Liver (tissue), 9 donors: ENCODE data around the gene UHRF2. TPM values are rescaled to one million over a fixed set of nuclear protein-coding genes. Genes with fewer than 3 reads are reported as not detected.
"Not testable (repeated sequence)": the region's sequence is repeated elsewhere in the genome, so short reads cannot be mapped to it uniquely, and the experiment has no call there.

Experiments used
- DNase-seq: peaks from one replicate; pipeline ENCODE4 v3.0.0-alpha.2; 2017; ENCODE audit warnings: low spot score
- H3K27ac ChIP-seq, 2 donors: one replicate each; pipeline ENCODE4 v1.7.0; 2013; ENCODE audit warnings: inconsistent platforms in 2 of 2, low read length in 2 of 2, control low read depth in 1 of 2, low read depth in 1 of 2, mild to moderate bottlenecking in 1 of 2
- H3K27me3 ChIP-seq, 4 donors: one replicate each; pipeline versions ENCODE4 v1.6.1 to v1.7.0; 2013; ENCODE audit warnings: low read length in 3 of 4, inconsistent platforms in 1 of 4, mild to moderate bottlenecking in 1 of 4, moderate library complexity in 1 of 4; ENCODE audit not compliant: control insufficient read depth in 4 of 4, insufficient read depth in 4 of 4
- H3K36me3 ChIP-seq, 4 donors: one replicate each; pipeline versions ENCODE4 v1.6.1 to v1.7.0; 2013; ENCODE audit warnings: low read length in 3 of 4, mild to moderate bottlenecking in 3 of 4, low read depth in 1 of 4, moderate library complexity in 1 of 4; ENCODE audit not compliant: control insufficient read depth in 4 of 4, insufficient read depth in 3 of 4
- H3K4me1 ChIP-seq, 4 donors: one replicate each; pipeline versions ENCODE4 v1.6.1 to v1.7.0; 2013; ENCODE audit warnings: low read length in 3 of 4, mild to moderate bottlenecking in 3 of 4, moderate library complexity in 1 of 4; ENCODE audit not compliant: control insufficient read depth in 4 of 4, insufficient read depth in 4 of 4
- H3K4me3 ChIP-seq, 3 donors: one replicate each; pipeline versions ENCODE4 v1.6.1 to v1.7.0; 2013; ENCODE audit warnings: low read length in 3 of 3, control low read depth in 1 of 3, low read depth in 1 of 3, mild to moderate bottlenecking in 1 of 3
- H3K9ac ChIP-seq, 2 donors: one replicate each; pipeline ENCODE4 v1.7.0; 2013; ENCODE audit warnings: low read length in 2 of 2, mild to moderate bottlenecking in 2 of 2, moderate library complexity in 2 of 2, control low read depth in 1 of 2, low read depth in 1 of 2
- H3K9me3 ChIP-seq, 4 donors: one replicate each; pipeline versions ENCODE4 v1.6.1 to v1.7.0; 2013; ENCODE audit warnings: low read length in 3 of 4; ENCODE audit not compliant: control insufficient read depth in 4 of 4
- ATF3 ChIP-seq: IDR thresholded peaks from 2 replicates; pipeline ENCODE4 v1.6.1; 2016; ENCODE audit warnings: antibody characterized with exemption
- EGR1 ChIP-seq, 2 donors: IDR thresholded peaks; 2 replicates each; pipeline ENCODE4 v1.6.1; 2016 to 2018; ENCODE audit warnings: antibody characterized with exemption in 2 of 2, low read depth in 2 of 2
- FOXA2 ChIP-seq: IDR thresholded peaks from 2 replicates; pipeline ENCODE4 v1.6.1; 2016; ENCODE audit warnings: antibody characterized with exemption
- GABPA ChIP-seq, 2 donors: IDR thresholded peaks in 1 of 2; conservative IDR thresholded peaks in 1 of 2; 2 replicates each; pipeline ENCODE4 v1.6.1; 2016; ENCODE audit warnings: antibody characterized with exemption in 2 of 2, mild to moderate bottlenecking in 1 of 2, moderate library complexity in 1 of 2
- HNF4A ChIP-seq, 2 donors: conservative IDR thresholded peaks; 2 replicates each; pipeline ENCODE4 v1.6.1; 2016; ENCODE audit warnings: antibody characterized with exemption in 2 of 2, mild to moderate bottlenecking in 2 of 2
- HNF4G ChIP-seq: IDR thresholded peaks from 2 replicates; pipeline ENCODE4 v1.6.1; 2016; ENCODE audit warnings: antibody characterized with exemption
- JUND ChIP-seq, 2 donors: IDR thresholded peaks; 2 replicates each; pipeline ENCODE4 v1.6.1; 2016; ENCODE audit warnings: antibody characterized with exemption in 2 of 2
- RAD21 ChIP-seq, 2 donors: IDR thresholded peaks; 2 replicates each; pipeline ENCODE4 v1.6.1; 2016; ENCODE audit warnings: antibody characterized with exemption in 2 of 2, mild to moderate bottlenecking in 2 of 2
- RXRA ChIP-seq, 2 donors: IDR thresholded peaks; 2 replicates each; pipeline ENCODE4 v1.6.1; 2017 to 2018; ENCODE audit warnings: antibody characterized with exemption in 2 of 2, mild to moderate bottlenecking in 1 of 2
- SP1 ChIP-seq: IDR thresholded peaks from 2 replicates; pipeline ENCODE4 v1.6.1; 2018; ENCODE audit warnings: antibody characterized with exemption, mild to moderate bottlenecking
- YY1 ChIP-seq: IDR thresholded peaks from 2 replicates; pipeline ENCODE4 v1.6.1; 2016; ENCODE audit warnings: antibody characterized with exemption, mild to moderate bottlenecking
- WGBS: extraction: QIAGEN DNeasy Blood & Tissue Kit; methylation state at CpG from one replicate; pipeline ENCODE4 v1.1.7; 2013; 5-methylcytosine and 5-hydroxymethylcytosine counted together
- polyA plus RNA-seq, 2 donors: library from polyadenylated mRNA; stranded (reverse) in 1 of 2; unstranded in 1 of 2; fragments of 200-250 nt in 1 of 2; fragments of >200 nt in 1 of 2; fragmentation: Nextera tagmentation in 1 of 2; extraction: Ambion mirVana in 1 of 2; gene quantifications; one replicate each; pipeline versions ENCODE4 v1.2.1 to v1.2.3, GENCODE V29; 2013 to 2015
- total RNA-seq, 2 donors: library from RNA; depleted of rRNA; stranded (reverse); fragments of >200 nt; gene quantifications; one replicate each; pipeline ENCODE4 v1.2.3, GENCODE V29; 2014
- TF ChIP-seq, protein P1 (sequence below): IDR thresholded peaks from 2 replicates; pipeline ENCODE4 v1.6.1; 2016; ENCODE audit warnings: antibody characterized with exemption
- TF ChIP-seq, protein P2 (sequence below): fragments of 150-350 bp; IDR thresholded peaks from 2 replicates; pipeline ENCODE4 v1.5.1; 2017; ENCODE audit warnings: improper control_type of control experiment, low read depth, low read length; ENCODE audit not compliant: missing input control
- TF ChIP-seq, protein P3 (sequence below): IDR thresholded peaks from 2 replicates; pipeline ENCODE4 v1.6.1; 2016; ENCODE audit warnings: antibody characterized with exemption, mild to moderate bottlenecking
- donor health status: healthy.
- donor health status: healthy.
- donor health status: healthy.
- donor health status: healthy.
- donor health status: healthy.

The UHRF2 gene
- total and polyA plus RNA-seq, 4 donors, result 5.7 to 34.1 (median 16.9) TPM

GRCh38 chr9:6367128-6367890, 45.7 kb upstream of the UHRF2 start:
- no peak for TF ChIP-seq RXRA (IDR thresholded peaks at IDR 0.05)
- TF ChIP-seq FOXA2, result no peak
- no peak for TF ChIP-seq GABPA (IDR thresholded peaks at IDR 0.05 in 1 of 2, conservative IDR thresholded peaks at IDR 0.05 in 1 of 2)
- TF ChIP-seq, protein P1, sequence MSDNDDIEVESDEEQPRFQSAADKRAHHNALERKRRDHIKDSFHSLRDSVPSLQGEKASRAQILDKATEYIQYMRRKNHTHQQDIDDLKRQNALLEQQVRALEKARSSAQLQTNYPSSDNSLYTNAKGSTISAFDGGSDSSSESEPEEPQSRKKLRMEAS, result no peak
- TF ChIP-seq SP1, result no peak
- no peak for TF ChIP-seq RAD21 (IDR thresholded peaks at IDR 0.05)
- no peak for TF ChIP-seq JUND (IDR thresholded peaks at IDR 0.05)
- no peak for TF ChIP-seq EGR1 (IDR thresholded peaks at IDR 0.05; ENCODE audit: low read depth in 2 of 2)
- TF ChIP-seq, protein P2, sequence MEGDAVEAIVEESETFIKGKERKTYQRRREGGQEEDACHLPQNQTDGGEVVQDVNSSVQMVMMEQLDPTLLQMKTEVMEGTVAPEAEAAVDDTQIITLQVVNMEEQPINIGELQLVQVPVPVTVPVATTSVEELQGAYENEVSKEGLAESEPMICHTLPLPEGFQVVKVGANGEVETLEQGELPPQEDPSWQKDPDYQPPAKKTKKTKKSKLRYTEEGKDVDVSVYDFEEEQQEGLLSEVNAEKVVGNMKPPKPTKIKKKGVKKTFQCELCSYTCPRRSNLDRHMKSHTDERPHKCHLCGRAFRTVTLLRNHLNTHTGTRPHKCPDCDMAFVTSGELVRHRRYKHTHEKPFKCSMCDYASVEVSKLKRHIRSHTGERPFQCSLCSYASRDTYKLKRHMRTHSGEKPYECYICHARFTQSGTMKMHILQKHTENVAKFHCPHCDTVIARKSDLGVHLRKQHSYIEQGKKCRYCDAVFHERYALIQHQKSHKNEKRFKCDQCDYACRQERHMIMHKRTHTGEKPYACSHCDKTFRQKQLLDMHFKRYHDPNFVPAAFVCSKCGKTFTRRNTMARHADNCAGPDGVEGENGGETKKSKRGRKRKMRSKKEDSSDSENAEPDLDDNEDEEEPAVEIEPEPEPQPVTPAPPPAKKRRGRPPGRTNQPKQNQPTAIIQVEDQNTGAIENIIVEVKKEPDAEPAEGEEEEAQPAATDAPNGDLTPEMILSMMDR, result no peak
- no peak for TF ChIP-seq HNF4G
- TF ChIP-seq HNF4A (conservative IDR thresholded peaks at IDR 0.05), result no peak
- no peaks in the 10 kb centered on the region for H3K4me1 ChIP-seq
- DNase-seq, result no peak
- no peak overlapping the region for H3K27ac ChIP-seq
- H3K27me3 ChIP-seq, result no peaks in the 10 kb centered on the region
- no peak overlapping the region for H3K4me3 ChIP-seq
- H3K9ac ChIP-seq, result no peak overlapping the region
- 77% methylated on average over 4 of the region's 4 CpGs for WGBS
- no peaks in the 10 kb centered on the region for H3K9me3 ChIP-seq
- H3K36me3 ChIP-seq, result no peaks in the 10 kb centered on the region

DNA sequence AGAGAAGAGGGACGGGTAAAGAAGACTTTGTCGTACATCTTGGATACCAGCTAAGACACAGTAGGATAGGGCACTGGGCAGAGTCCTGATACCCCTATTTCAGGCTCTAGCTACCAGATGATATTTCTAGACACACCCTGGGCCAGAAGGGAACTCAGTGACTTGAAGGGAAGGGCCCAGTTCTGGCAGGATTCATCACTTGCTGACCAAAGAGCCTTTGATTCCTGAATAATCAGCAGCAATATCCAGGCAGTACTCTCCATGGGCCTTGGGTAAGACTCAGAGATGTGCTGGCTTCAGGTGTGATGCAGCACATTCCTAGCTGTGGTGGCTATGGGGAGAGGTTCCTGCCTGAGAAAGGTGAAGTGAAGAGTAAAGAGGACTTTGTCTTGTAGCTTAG, 44.2 kb upstream of the UHRF2 start:
- Histone ChIP-seq H3K27me3 (no peaks in the 10 kb centered on the region), H3K27ac (no peak overlapping the region), H3K9ac (no peak overlapping the region), H3K4me3 (no peak overlapping the region), H3K36me3 (no peaks in the 10 kb centered on the region), H3K9me3 (no peaks in the 10 kb centered on the region), H3K4me1 (no peaks in the 10 kb centered on the region)
- TF ChIP-seq ATF3, result no peak
- TF ChIP-seq, protein P1, result no peak
- no peak for TF ChIP-seq JUND (IDR thresholded peaks at IDR 0.05)
- no peak for TF ChIP-seq HNF4A (conservative IDR thresholded peaks at IDR 0.05)
- TF ChIP-seq GABPA (IDR thresholded peaks at IDR 0.05 in 1 of 2, conservative IDR thresholded peaks at IDR 0.05 in 1 of 2), result no peak
- TF ChIP-seq RXRA (IDR thresholded peaks at IDR 0.05), result no peak
- TF ChIP-seq, protein P2, result no peak
- TF ChIP-seq, protein P3, sequence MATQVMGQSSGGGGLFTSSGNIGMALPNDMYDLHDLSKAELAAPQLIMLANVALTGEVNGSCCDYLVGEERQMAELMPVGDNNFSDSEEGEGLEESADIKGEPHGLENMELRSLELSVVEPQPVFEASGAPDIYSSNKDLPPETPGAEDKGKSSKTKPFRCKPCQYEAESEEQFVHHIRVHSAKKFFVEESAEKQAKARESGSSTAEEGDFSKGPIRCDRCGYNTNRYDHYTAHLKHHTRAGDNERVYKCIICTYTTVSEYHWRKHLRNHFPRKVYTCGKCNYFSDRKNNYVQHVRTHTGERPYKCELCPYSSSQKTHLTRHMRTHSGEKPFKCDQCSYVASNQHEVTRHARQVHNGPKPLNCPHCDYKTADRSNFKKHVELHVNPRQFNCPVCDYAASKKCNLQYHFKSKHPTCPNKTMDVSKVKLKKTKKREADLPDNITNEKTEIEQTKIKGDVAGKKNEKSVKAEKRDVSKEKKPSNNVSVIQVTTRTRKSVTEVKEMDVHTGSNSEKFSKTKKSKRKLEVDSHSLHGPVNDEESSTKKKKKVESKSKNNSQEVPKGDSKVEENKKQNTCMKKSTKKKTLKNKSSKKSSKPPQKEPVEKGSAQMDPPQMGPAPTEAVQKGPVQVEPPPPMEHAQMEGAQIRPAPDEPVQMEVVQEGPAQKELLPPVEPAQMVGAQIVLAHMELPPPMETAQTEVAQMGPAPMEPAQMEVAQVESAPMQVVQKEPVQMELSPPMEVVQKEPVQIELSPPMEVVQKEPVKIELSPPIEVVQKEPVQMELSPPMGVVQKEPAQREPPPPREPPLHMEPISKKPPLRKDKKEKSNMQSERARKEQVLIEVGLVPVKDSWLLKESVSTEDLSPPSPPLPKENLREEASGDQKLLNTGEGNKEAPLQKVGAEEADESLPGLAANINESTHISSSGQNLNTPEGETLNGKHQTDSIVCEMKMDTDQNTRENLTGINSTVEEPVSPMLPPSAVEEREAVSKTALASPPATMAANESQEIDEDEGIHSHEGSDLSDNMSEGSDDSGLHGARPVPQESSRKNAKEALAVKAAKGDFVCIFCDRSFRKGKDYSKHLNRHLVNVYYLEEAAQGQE, result no peak
- TF ChIP-seq EGR1 (IDR thresholded peaks at IDR 0.05; ENCODE audit: low read depth in 2 of 2), result no peak
- no peak for TF ChIP-seq FOXA2
- TF ChIP-seq YY1, result no peak
- 95% methylated on average over 2 of the region's 2 CpGs for WGBS
- DNase-seq, result no peak

GRCh38 chr9:6381477-6382012, 31.5 kb upstream of the UHRF2 start:
- H3K27me3 ChIP-seq, H3K4me1 ChIP-seq, H3K4me3 ChIP-seq, H3K36me3 ChIP-seq, H3K9ac ChIP-seq, H3K9me3 ChIP-seq, H3K27ac ChIP-seq, DNase-seq: not testable (repeated sequence)
- WGBS, result 92% methylated on average over 4 of the region's 4 CpGs
